H9 (cell line): ENCODE results near the gene GLRX. TPM values are rescaled to one million over a fixed set of nuclear protein-coding genes. Genes with fewer than 3 reads are reported as not detected.

Experiments
- DNase-seq: peaks from one replicate; pipeline ENCODE4 v3.0.0-alpha.2; 2017
- H2AFZ ChIP-seq: one replicate; pipeline ENCODE4 v1.6.1; 2013; ENCODE audit warnings: mild to moderate bottlenecking, low read length, control low read depth, moderate library complexity
- H2AK5ac ChIP-seq: 2 replicates; pipeline ENCODE4 v1.6.1; 2013; ENCODE audit warnings: low read length, control low read depth, mixed read lengths; ENCODE audit not compliant: insufficient read length
- H2BK120ac ChIP-seq: one replicate; pipeline ENCODE4 v1.6.1; 2013; ENCODE audit warnings: low read depth, mild to moderate bottlenecking, low read length, control low read depth, inconsistent platforms; ENCODE audit not compliant: poor library complexity, severe bottlenecking
- H2BK12ac ChIP-seq: 2 replicates; pipeline ENCODE4 v1.6.1; 2013; ENCODE audit warnings: low read length, control low read depth, mixed read lengths, low read depth; ENCODE audit not compliant: insufficient read length
- H2BK15ac ChIP-seq: 2 replicates; pipeline ENCODE4 v1.6.1; 2013; ENCODE audit warnings: low read depth, low read length, control low read depth
- H2BK20ac ChIP-seq: one replicate; pipeline ENCODE4 v1.6.1; 2013; ENCODE audit warnings: low read depth, mild to moderate bottlenecking, low read length, control low read depth, inconsistent platforms; ENCODE audit not compliant: poor library complexity, severe bottlenecking
- H2BK5ac ChIP-seq: 2 replicates; pipeline ENCODE4 v1.6.1; 2013; ENCODE audit warnings: low read length, control low read depth, mixed read lengths; ENCODE audit not compliant: insufficient read length
- H3K14ac ChIP-seq: 2 replicates; pipeline ENCODE4 v1.6.1; 2013; ENCODE audit warnings: low read length, control low read depth; ENCODE audit not compliant: insufficient read depth
- H3K18ac ChIP-seq: 2 replicates; pipeline ENCODE4 v1.6.1; 2013; ENCODE audit warnings: low read depth, mild to moderate bottlenecking, mixed read lengths, low read length, control low read depth; ENCODE audit not compliant: insufficient read length
- H3K23ac ChIP-seq: 2 replicates; pipeline ENCODE4 v1.6.1; 2013; ENCODE audit warnings: low read length, control low read depth, mixed read lengths, low read depth; ENCODE audit not compliant: insufficient read length
- H3K23me2 ChIP-seq: 2 replicates; pipeline ENCODE4 v1.6.1; 2013; ENCODE audit warnings: low read depth, mild to moderate bottlenecking, mixed read lengths, low read length, control low read depth; ENCODE audit not compliant: insufficient read length, poor library complexity, severe bottlenecking
- H3K27ac ChIP-seq: 2 replicates; pipeline ENCODE4 v1.5.1; 2013; ENCODE audit warnings: low read length, control low read depth, mixed read lengths, low read depth; ENCODE audit not compliant: insufficient read length
- H3K27me3 ChIP-seq: 2 replicates; pipeline ENCODE4 v1.6.1; 2013; ENCODE audit warnings: low read length, control low read depth, inconsistent platforms; ENCODE audit not compliant: insufficient read depth
- H3K4ac ChIP-seq: 2 replicates; pipeline ENCODE4 v1.6.1; 2013; ENCODE audit warnings: low read depth, mild to moderate bottlenecking, control low read depth, inconsistent platforms, low read length, moderate library complexity
- H3K4me1 ChIP-seq: 2 replicates; pipeline ENCODE4 v1.6.1; 2013; ENCODE audit warnings: low read length, control low read depth, inconsistent platforms; ENCODE audit not compliant: insufficient read depth
- H3K4me2 ChIP-seq: 2 replicates; pipeline ENCODE4 v1.6.1; 2013; ENCODE audit warnings: low read length, control low read depth, mixed read lengths; ENCODE audit not compliant: insufficient read length, insufficient read depth
- H3K56ac ChIP-seq: 2 replicates; pipeline ENCODE4 v1.6.1; 2013; ENCODE audit warnings: low read depth, mild to moderate bottlenecking, mixed read lengths, low read length, control low read depth; ENCODE audit not compliant: insufficient read length
- H3K79me1 ChIP-seq: 2 replicates; pipeline ENCODE4 v1.6.1; 2013; ENCODE audit warnings: low read depth, mild to moderate bottlenecking, moderate library complexity, low read length, control low read depth, inconsistent platforms; ENCODE audit not compliant: insufficient read depth, poor library complexity, severe bottlenecking
- H3K79me2 ChIP-seq: 2 replicates; pipeline ENCODE4 v1.6.1; 2013; ENCODE audit warnings: low read length, control low read depth, inconsistent platforms; ENCODE audit not compliant: insufficient read depth
- H3K9ac ChIP-seq: 2 replicates; pipeline ENCODE4 v1.6.1; 2013; ENCODE audit warnings: low read length, control low read depth, mixed read lengths; ENCODE audit not compliant: insufficient read length; ENCODE audit errors: extremely low read depth
- H3K9me3 ChIP-seq: one replicate; pipeline ENCODE4 v1.6.1; 2013; ENCODE audit warnings: low read depth, low read length, inconsistent platforms; ENCODE audit not compliant: control insufficient read depth
- H3T11ph ChIP-seq: one replicate; pipeline ENCODE4 v1.6.1; 2013; ENCODE audit warnings: mild to moderate bottlenecking, low read length, control low read depth, inconsistent platforms
- H4K20me1 ChIP-seq: one replicate; pipeline ENCODE4 v1.6.1; 2013; ENCODE audit not compliant: control insufficient read depth, insufficient read length, insufficient read depth
- H4K5ac ChIP-seq: 2 replicates; pipeline ENCODE4 v1.6.1; 2013; ENCODE audit warnings: low read depth, mild to moderate bottlenecking, mixed read lengths, low read length, control low read depth; ENCODE audit not compliant: insufficient read length
- H4K8ac ChIP-seq: replicated peaks from 2 replicates; pipeline ENCODE4 v1.6.1; 2013; ENCODE audit warnings: low read length, control low read depth, mixed read lengths, low read depth; ENCODE audit not compliant: insufficient read length
- H4K91ac ChIP-seq: 2 replicates; pipeline ENCODE4 v1.6.1; 2013; ENCODE audit warnings: low read depth, mild to moderate bottlenecking, moderate library complexity, mixed read lengths, low read length, control low read depth; ENCODE audit not compliant: insufficient read length
- H3K27ac Mint-ChIP-seq, 3 experiments: 2 replicates in 2 of 3; 3 replicates in 1 of 3; pipeline ENCODE4 v1.8.0; 2020 to 2021; ENCODE audit warnings: mixed read lengths in 3 of 3, mild to moderate bottlenecking in 1 of 3, moderate library complexity in 1 of 3
- H3K27me3 Mint-ChIP-seq: 2 replicates; pipeline ENCODE4 v1.8.0; 2021; ENCODE audit warnings: low read depth, mild to moderate bottlenecking, moderate library complexity, mixed read lengths
- H3K36me3 Mint-ChIP-seq, 3 experiments: 2 replicates in 2 of 3; 3 replicates in 1 of 3; pipeline ENCODE4 v1.8.0; 2020 to 2021; ENCODE audit warnings: low read depth in 3 of 3, mixed read lengths in 3 of 3; ENCODE audit not compliant: insufficient read depth in 1 of 3
- H3K4me1 Mint-ChIP-seq, 2 experiments: 2 replicates each; pipeline ENCODE4 v1.8.0; 2020; ENCODE audit warnings: mixed read lengths in 2 of 2
- H3K4me3 Mint-ChIP-seq, 2 experiments: 2 replicates in 1 of 2; 3 replicates in 1 of 2; pipeline ENCODE4 v1.8.0; 2020 to 2021; ENCODE audit warnings: mild to moderate bottlenecking in 2 of 2, mixed read lengths in 2 of 2, moderate library complexity in 1 of 2
- H3K9me3 Mint-ChIP-seq, 2 experiments: 2 replicates in 1 of 2; 3 replicates in 1 of 2; pipeline ENCODE4 v1.8.0; 2020; ENCODE audit warnings: mild to moderate bottlenecking in 2 of 2, mixed read lengths in 2 of 2, moderate library complexity in 1 of 2
- CTCF ChIP-seq: fragments of 200-600 bp; sonication (generic); conservative IDR thresholded peaks from 3 replicates; pipeline ENCODE4 v1.8.0; 2021; ENCODE audit warnings: antibody characterized with exemption, mild to moderate bottlenecking
- WGBS: extraction: QIAGEN DNeasy Blood & Tissue Kit; methylation state at CpG from one replicate; pipeline ENCODE4 v1.1.7; 2013; ENCODE audit warnings: missing lambda C conversion rate, low lambda C conversion rate, mixed read lengths; ENCODE audit not compliant: insufficient read length; ENCODE audit errors: extremely low coverage; 5-methylcytosine and 5-hydroxymethylcytosine counted together
- total RNA-seq: library from RNA; stranded (reverse); gene quantifications from 2 replicates; pipeline ENCODE4 v1.2.1, GENCODE V29; 2021

GLRX gene
- total RNA-seq, 1 experiment from 2014 or later = 13.8 TPM

- Histone ChIP-seq H3K9me3 (no peaks in the 10 kb centered on the region), H3K27me3 (no peaks in the 10 kb centered on the region)
- no peaks in the 10 kb centered on the region for H3K36me3 Mint-ChIP-seq
Observed at GRCh38 chr5:95830226-95830625, 7.7 kb upstream of the GLRX start.

More at GRCh38 chr5:95830226-95830625, 7.7 kb upstream of the GLRX start:
- H4K20me1 ChIP-seq = no peaks in the 10 kb centered on the region
- H3K23ac ChIP-seq = no peak overlapping the region
- H3K23me2 ChIP-seq = no peaks in the 10 kb centered on the region
- H3K56ac ChIP-seq = no peak overlapping the region
- H3K27ac ChIP-seq = no peak overlapping the region
- no peak overlapping the region for H4K91ac ChIP-seq
- no peak overlapping the region for H4K8ac ChIP-seq
- H3K4me2 ChIP-seq = no peak overlapping the region
- no peak for DNase-seq
- TF ChIP-seq CTCF = no peak
- Mint-ChIP-seq H3K27ac (no peak overlapping the region), H3K9me3 (no peaks in the 10 kb centered on the region), H3K4me1 (peaks cover 5 to 7% of the 10 kb centered on the region in 2 experiments), H3K4me3 (no peak overlapping the region), H3K27me3 (peaks cover 17% of the 10 kb centered on the region)
- H2BK15ac ChIP-seq = no peak overlapping the region
- H2BK5ac ChIP-seq = no peak overlapping the region
- no peak overlapping the region for H2BK20ac ChIP-seq
- no peak overlapping the region for H3K18ac ChIP-seq
- H2AFZ ChIP-seq = no peak overlapping the region
- no peak overlapping the region for H3K14ac ChIP-seq
- H3K4me1 ChIP-seq = no peaks in the 10 kb centered on the region
- no peak overlapping the region for H3K9ac ChIP-seq
- WGBS = no CpG with 5 or more reads among the region's 2 CpGs
- H2BK120ac ChIP-seq = no peak overlapping the region
- no peak overlapping the region for H2BK12ac ChIP-seq
- H4K5ac ChIP-seq = no peak overlapping the region
- no peak overlapping the region for H3T11ph ChIP-seq
- H3K79me2 ChIP-seq = no peaks in the 10 kb centered on the region
- H3K79me1 ChIP-seq = no peaks in the 10 kb centered on the region
- H2AK5ac ChIP-seq = no peak overlapping the region
- H3K4ac ChIP-seq = no peak overlapping the region
